Measurements from ENCODE around the gene NBL1.
A peak's percentile ranks its signal among the peaks of the same experiment; 100 is the strongest.

Gene NBL1

GRCh38 chr1:19643602-19644394, at the start of gene NBL1:
NBL1 (plus strand) TSS chr1:19644311; CDS start chr1:19655031, 10,720 bp downstream.
- peak; percentile 43 to 52 for DNase-seq (ENCODE audit: low read depth in 2 of 2)

- no peak for DNase-seq (ENCODE audit: low read depth in 2 of 2)
Measured at GRCh38 chr1:19596065-19596713, 47.9 kb upstream of the NBL1 start.

GRCh38 chr1:19596714-19597495, 47.2 kb upstream of the NBL1 start:
- peak; percentile 95 to 97 for DNase-seq (ENCODE audit: low read depth in 2 of 2)

GRCh38 chr1:19597496-19598309, 46.4 kb upstream of the NBL1 start:
- DNase-seq (ENCODE audit: low read depth in 2 of 2) = no peak

- no peak for DNase-seq (ENCODE audit: low read depth in 2 of 2)
Measured at GRCh38 chr1:19599810-19600209, 44.3 kb upstream of the NBL1 start.

- no peak for DNase-seq (ENCODE audit: low read depth in 2 of 2)
Measured at GRCh38 chr1:19602486-19602885, 41.6 kb upstream of the NBL1 start.

- DNase-seq (ENCODE audit: low read depth in 2 of 2) = no peak
Measured at GRCh38 chr1:19605967-19606366, 38.1 kb upstream of the NBL1 start.

- DNase-seq (ENCODE audit: low read depth in 2 of 2) = peak in 1 of 2 donors; percentile 25
Measured at GRCh38 chr1:19606817-19607642, 37.1 kb upstream of the NBL1 start.

GRCh38 chr1:19608232-19608631, 35.9 kb upstream of the NBL1 start:
- no peak for DNase-seq (ENCODE audit: low read depth in 2 of 2)

GRCh38 chr1:19610282-19610981, 33.7 kb upstream of the NBL1 start:
- DNase-seq (ENCODE audit: low read depth in 2 of 2) = no peak

GRCh38 chr1:19612530-19612929, 31.6 kb upstream of the NBL1 start:
- DNase-seq (ENCODE audit: low read depth in 2 of 2) = no peak

- no peak for DNase-seq (ENCODE audit: low read depth in 2 of 2)
Measured at GRCh38 chr1:19613171-19613703, 30.9 kb upstream of the NBL1 start.

GRCh38 chr1:19615438-19615837, 28.7 kb upstream of the NBL1 start:
- no peak for DNase-seq (ENCODE audit: low read depth in 2 of 2)

GRCh38 chr1:19616489-19616888, 27.6 kb upstream of the NBL1 start:
- DNase-seq (ENCODE audit: low read depth in 2 of 2) = no peak

- no peak for DNase-seq (ENCODE audit: low read depth in 2 of 2)
Measured at GRCh38 chr1:19617376-19617775, 26.7 kb upstream of the NBL1 start.

- DNase-seq (ENCODE audit: low read depth in 2 of 2) = no peak
Measured at GRCh38 chr1:19618428-19618827, 25.7 kb upstream of the NBL1 start.

- no peak for DNase-seq (ENCODE audit: low read depth in 2 of 2)
Measured at GRCh38 chr1:19619697-19620384, 24.3 kb upstream of the NBL1 start.

GRCh38 chr1:19620786-19621185, 23.3 kb upstream of the NBL1 start:
- DNase-seq (ENCODE audit: low read depth in 2 of 2) = no peak

GRCh38 chr1:19621274-19621950, 22.7 kb upstream of the NBL1 start:
- DNase-seq (ENCODE audit: low read depth in 2 of 2) = no peak
